Inferior parietal cortex (tissue), 1 donor: ENCODE results near the gene PTTG2.
"Not testable (repeated sequence)": the region's sequence is repeated elsewhere in the genome, so short reads cannot be mapped to it uniquely, and the experiment has no call there.

Experiments used
- DNase-seq: peaks from one replicate; pipeline ENCODE4 v3.0.0-alpha.2; 2016; ENCODE audit errors: extremely low spot score

Gene PTTG2

DNA sequence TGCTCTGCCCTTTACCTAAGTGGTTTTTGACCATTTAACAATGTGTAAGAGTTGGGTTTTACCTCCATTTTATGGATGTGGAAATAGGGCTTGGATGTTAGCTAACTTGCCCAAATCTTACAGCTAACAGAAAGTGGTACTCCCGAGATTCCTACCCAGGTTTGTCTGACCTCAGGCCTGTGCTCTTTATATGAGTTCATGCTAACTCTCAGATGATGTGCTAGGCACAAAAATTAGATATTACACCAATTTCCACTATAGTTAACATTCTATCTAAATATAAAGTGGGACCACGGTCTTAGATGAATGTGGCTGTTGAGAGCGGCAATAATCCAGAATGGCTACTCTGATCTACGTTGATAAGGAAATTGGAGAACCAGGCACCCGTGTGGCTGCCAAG is at the start of gene PTTG2:
Gene PTTG2 (plus strand): TSS at position 301 of the 400 bp plus-strand sequence. CDS start 37 bp downstream, at position 338.
- DNase-seq, result no peak

DNA sequence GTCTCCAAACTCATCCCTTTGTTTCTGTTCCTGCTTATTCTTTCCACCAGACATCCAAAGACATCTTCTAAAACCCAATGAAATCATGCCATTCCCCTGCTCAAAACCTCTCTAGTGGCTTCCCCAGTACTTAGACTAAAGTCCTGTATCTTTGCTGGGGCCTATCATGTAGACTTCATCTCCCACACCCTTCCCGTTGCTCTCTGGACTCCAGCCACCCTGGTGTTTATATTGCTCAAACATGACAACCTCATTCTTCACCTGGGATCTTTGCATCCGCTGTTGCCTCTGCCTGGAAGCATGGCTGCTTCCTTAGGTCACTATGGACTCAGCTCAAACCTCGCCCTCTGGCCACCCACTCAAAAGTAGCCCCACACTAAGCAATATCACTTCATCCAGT is 45.7 kb upstream of the PTTG2 start:
- no peak for DNase-seq

DNA sequence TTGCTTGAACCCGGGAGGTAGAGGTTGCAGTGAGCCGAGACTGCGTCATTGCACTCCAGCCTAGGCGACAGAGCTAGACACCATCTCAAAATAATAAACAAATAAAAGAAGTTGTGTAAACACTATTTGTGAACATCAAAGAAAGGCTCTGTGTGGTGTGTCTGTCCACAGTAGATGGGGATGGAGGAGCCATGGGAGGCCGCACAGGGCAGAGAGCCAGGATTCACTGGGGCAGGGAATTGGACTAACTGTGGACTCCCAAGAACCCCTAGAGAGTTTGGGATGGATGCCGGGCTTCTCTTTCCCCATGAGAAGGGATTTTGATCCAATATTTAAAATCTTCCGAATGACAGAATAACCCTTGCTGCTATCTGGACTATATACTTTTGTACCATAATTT is 42.8 kb upstream of the PTTG2 start:
- DNase-seq, result no peak

DNA sequence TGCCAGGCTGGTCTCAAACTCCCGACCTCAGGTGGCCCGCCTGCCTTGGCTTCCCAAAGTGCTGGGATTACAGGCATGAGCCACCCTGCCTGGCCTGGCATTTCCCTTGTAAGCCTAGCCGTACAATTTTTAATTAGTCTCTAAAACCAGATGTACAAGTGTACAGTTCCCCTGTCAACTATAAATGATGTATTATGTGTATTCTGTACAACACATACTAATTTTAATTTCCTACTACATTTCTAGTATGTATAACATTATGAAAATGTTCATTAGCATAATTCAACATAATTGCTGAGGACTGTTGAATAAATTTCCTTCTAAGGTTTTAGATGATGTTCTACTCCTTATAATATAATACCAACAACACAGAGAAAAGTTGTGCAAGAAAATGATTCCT is 41.5 kb upstream of the PTTG2 start:
- DNase-seq, result no peak

DNA sequence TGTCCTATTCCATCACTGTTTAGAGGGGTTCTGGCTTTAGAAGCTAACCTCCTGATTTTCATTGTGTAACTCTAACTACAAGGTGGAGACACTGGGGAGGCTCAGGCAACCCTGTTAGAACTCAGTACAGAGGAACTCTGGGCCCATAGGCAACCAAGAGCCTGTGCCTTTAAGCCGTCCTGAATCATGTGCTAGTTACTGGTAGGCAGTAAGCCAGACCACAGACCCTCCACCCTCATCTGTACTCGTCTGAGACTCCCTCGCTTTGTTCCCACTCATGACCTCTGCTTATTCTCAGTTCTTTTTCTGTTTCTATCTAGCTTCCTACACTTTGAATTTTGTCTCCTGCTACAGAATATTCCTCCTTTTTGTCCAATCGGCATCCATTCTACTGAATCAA is 37.9 kb upstream of the PTTG2 start:
- DNase-seq, result no peak

DNA sequence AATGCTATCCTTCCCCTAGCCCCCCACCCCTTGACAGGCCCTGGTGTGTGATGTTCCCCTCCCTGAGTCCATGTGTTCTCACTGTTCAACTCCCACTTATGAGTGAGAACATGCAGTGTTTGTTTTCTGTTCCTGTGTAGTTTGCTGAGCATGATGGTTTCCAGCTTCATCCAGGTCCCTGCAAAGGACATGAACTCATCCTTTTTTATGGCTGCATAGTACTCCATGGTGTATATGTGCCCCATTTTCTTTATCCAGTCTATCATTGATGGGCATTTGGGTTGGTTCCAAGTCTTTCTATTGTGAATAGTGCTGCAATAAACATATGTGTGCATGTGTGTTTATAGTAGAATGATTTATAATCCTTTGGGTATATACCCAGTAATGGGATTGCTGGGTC is 37.1 kb upstream of the PTTG2 start:
- DNase-seq, result not testable (repeated sequence)

DNA sequence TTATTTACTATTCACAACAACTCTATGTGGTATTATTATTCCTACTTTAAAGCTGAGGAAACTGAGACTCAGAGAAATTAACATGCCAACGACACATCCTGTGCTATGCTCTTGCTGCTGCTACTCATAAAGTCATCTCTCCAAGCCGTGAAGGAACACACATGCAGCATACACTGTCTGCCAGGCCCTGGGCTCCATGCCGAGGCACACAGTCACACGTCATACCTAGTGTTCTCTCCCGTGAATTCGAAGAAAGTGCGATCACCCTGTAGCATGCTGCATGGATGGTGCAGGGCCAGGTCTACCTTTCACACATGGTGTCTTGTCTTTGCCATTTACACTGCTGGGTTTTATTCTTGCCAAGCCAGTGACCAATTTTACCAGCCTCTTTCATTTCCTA is 35.3 kb upstream of the PTTG2 start:
- no peak for DNase-seq

DNA sequence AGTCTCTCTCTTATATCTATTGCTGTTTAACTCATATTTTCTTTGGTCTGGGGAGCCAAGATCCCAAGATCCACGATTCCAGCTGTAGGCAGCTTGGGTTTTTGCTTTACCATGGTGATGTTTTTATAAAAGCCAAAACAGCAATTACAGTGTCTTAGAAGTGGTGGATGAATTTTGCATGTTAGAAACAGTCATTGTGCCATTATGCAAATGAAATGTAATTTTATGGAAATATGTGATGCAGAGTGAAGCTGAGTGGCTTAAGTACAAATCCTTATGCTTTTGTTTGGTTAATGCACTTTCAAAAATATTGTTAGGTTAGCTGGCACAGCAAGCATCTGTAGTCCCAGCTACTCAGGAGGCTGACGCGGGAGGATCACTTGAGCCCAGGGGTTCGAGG is 32.8 kb upstream of the PTTG2 start:
- DNase-seq, result no peak

DNA sequence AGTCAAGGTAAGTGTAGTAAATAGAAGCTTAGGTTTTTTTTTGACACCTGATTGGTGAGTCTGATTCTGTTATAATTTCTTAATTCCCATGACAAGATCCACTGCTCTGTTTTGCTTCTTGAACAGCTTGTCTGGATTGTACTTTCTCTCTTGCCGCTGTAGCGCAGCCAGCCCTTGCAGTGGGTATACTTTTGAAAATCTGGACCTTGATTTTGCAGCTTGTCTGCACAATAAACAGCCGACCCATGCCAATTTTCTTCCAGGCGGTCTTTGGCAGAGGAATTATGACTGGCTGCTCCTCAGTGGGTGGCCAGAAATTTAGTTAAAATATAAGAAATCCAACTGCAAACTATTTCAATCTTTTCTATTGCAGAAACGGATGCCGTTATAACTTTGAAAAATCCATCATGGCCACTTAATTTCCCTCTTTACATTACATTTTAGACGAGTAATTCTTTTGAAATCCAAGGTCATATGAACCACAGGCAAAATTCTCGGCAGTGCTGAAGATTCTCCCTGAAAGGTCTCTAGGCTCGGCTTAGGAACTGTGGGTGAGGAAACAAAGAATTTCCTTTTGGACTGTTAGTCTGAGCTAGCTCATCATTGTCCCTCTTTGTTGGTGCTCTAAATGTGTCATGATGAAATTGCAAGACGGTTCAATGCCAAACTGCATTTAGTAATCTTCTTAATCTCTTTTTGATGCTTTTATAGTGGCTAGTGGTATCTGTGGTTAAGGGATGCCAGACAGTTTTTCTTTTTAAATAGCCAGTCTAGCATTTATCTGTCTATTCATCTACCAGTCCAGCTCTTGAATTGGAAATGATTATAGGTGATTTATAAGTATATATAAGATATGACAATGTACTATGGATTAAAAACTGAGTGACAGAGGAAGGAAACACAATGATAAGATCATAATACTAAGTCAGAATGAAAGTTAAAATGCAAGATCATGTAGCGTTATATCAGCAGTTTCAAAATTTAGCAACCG is 31.5 kb upstream of the PTTG2 start:
- DNase-seq, result no peak

DNA sequence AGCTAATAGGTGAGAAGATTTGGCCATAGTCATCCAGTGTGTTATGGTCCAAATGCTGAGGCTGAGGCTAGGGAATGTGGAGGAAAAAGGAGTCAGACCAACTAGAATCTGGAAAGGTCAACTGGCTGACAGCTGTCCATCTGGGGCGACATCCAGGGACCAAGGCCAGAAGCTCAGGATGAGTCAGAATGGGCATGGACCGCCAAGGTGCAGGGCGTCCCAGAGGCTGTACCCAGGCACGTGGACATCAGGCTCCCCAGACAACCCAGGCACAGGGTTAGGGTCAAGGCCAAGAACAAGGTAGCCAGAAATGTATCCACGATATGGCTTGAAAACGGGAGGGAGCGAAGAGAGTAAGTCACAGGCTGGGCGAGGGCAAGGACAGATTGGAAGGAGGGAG is 26.1 kb upstream of the PTTG2 start:
- no peak for DNase-seq

DNA sequence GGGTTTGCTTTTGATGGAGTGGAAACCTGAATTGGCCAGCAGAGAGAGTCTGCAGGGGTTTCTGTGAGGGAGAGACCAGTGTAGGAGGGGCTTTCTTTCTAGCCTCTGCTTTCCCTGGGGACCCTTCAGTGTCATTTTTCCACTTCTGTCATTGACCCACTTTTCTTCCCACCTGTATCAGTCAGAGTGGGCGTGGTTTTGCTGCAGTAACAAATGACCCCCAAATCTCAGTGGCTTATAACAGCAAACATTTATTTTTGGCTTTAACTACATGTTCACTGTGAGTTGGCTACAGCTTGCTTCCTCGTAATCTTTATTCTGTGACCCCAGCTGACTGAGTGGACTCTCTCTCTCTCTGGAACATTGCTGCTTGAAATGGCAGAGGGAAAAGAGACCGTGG is 25.6 kb upstream of the PTTG2 start:
- DNase-seq, result no peak

DNA sequence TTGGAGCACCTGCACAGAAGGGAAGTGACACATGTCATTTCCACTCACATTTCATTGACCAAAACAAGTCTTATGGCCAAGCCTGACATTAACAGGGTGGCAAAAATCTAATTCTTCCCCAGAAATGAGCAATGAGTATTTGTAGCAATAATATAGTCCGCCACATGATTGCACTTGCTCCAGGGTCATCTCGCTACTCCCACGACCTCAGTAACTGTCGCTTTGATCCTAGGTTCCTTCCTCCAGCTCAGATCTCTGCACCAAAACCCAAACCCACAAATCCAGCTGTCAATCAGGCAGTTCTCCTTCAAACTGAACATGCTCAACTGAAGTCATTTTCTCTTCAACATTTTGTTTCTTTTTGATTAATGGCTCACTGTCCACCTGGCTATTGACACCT is 25.2 kb upstream of the PTTG2 start:
- no peak for DNase-seq

DNA sequence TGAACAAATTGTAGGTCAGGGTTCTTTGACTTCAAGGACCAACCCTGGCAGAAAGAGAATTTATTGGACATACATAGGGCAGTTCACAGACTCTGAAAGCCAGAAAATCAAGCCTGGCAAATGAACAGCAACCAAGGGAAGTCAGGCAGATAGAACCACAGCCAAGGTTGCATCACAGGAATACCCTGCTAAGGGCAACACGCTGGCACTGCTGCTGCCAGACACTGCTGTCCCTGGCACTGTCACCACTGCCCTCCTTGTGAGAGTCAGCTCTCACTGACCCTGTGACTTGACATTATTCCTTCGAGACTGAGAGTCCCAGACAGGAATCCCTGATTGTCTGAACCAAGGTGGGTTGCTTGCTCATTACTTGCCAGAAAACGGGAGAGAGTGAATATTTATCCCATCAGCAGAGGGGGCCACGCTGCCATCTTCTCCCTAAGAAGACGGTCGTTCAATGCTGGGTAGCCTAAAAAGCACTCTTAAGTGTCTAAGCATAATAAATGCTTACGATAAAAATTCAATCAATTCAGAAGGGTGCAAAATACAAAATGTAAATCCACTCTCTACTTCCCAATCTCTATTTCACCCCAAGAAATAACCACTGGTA is 23.2 kb upstream of the PTTG2 start:
- DNase-seq, result no peak

DNA sequence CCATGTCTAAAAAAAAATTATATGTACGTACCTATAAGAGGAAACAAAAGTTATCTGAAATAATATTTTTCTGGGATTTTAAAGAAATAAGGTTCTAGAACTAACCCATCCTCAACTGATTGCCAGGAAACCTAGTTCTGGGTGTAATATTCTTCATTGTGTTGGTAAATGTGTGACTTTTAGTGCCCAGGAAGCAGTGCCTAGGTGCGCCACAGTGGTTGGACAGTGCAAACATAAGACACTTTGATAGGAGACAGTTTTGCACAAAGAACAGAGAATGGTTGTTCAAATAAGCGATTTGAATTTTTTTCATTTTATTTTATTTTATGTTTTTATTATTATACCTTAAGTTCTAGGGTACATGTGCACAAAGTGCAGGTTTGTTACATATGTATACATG is 22.0 kb upstream of the PTTG2 start:
- no peak for DNase-seq

DNA sequence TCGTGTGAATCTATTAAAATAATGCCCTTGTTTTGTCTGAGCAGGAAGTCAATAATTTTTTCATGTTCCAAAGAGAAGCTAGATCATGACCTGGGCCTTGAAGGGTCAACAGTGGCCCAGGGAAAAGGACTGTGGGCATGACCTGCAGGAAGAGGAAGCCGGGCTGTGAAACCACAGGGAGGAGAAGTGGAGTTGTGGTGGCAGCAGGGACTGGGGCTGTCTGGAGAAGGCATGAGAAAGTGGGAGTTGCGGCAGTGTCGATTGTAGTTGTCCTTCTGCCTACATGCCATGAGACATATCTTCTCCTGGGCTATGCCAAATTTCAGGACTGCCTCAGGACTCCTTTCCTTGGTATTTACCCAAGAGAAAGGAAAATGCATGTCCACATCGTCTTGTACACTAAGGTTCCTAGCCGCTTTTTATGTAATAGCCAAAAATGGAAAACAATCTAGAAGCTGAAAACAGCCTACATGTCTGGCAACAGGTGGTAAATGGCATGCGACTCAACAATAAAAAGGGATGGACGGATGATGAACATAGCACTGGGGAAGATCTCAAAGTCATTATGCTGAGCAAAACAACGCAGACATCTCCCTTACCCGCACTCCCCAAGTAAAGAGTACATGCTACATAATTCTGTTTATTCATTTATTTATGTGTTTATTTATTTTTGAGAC is 13.6 kb upstream of the PTTG2 start:
- no peak for DNase-seq

DNA sequence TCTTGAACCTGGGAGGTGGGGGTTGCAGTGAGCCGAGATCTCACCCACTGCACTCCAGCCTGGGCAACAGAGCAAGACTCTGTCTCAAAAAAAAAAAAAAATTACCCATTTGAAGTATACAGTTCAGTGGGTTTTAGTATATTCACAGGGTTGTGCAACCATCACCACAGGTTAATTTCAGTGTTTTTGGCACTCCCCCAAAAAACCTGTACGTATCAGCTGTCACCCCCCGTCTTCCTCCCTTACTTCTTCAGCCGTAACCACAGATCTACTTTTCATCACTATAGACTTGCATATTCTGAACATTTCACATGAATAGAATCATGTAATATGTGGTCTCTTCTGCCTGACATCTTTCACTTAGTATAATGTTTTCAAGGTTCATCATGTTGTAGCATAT is 11.7 kb upstream of the PTTG2 start:
- no peak for DNase-seq

DNA sequence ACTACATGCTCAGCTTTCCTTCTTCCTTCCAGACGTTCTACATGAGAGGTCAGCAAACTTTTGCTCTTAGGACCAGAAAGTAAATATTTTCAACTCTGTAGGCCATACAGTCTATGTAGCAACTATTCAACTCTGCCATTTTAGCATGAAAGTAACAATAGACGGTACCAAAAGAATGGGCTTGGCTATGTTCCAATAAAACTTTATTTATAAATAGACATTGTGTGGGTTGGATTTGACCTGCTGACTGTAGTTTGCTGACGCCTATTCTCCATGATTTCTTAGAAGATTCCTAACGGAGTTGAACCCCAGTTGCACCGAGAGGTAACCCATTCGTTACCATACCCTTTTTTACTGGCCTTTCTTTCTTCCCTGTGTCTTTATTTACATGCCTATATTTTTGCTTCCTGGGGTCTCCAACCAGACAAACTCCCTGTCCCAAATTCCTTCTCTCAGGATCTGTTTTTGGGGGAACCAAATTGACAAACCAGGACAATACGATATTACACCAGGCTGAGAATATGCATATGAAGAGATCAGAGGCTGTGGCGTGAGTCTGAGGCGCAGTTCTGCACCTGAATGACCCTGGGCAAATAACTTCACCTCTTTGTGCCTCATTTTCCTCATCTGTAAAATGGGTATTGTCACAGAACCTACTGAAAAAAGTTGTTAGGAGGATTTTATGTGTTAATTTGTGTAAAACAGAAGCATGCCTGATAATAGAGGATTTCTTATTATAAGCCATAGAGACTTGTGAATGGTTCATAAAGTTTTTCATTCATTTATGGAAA is 10.4 kb upstream of the PTTG2 start:
- no peak for DNase-seq

DNA sequence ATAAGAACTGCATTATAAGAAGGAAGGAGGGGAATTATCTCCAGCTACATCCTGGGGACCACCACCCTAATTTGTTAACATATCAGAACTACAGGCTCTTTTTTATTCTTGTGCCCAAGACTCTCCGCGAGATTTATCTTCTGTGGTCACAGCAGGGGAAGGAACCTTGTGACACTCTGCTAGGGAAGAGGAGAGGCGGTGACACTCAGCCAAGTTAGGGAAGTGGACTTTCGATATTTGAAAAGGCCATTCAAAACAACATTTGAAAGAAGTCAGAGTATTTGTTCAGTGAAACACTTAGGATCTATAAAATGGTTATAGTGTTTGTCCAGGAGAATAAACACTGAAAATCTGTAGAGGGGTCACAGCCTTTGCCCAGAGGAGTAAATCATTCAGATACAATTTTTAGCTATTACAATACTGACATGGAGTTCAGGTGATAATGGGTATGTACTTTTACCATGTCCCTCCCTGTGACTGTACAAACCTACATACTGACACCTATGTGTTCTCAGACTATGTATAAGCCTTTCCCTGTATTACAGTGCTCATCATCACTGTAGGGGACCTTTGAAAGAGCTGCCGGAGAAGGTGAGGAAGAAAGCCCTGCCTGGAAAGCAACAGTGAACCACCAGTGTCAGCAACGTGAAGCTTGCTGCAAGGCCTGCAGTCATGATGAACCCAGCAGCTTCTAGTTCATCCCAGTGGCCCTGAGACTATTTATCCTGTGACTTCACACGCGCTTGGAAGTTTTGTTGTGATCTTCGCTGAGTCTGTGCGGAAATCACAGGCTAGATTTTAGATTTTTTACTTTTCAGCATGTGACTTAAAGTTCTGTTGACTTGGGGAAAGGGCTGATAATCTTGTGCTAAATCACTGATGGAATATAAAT is 8.5 kb upstream of the PTTG2 start:
- DNase-seq, result no peak

DNA sequence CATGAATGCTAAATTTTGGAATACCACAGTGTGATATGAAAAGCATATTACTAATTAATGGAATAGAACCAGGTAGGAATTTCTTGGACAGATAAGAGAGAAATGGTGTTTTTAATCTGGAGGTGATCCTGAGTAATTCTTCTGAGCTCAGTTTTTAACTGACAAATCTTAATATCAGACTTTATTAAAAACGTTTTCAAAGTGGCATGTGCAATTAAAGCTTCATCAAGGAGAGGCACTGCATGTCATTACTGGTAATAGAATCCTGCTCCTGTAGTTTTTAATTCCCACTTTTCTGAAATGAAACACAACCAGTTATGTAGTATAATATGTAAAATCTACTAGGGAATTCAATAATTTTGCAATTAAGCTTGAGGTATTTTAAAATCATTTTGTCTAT is 7.0 kb upstream of the PTTG2 start:
- DNase-seq, result no peak

DNA sequence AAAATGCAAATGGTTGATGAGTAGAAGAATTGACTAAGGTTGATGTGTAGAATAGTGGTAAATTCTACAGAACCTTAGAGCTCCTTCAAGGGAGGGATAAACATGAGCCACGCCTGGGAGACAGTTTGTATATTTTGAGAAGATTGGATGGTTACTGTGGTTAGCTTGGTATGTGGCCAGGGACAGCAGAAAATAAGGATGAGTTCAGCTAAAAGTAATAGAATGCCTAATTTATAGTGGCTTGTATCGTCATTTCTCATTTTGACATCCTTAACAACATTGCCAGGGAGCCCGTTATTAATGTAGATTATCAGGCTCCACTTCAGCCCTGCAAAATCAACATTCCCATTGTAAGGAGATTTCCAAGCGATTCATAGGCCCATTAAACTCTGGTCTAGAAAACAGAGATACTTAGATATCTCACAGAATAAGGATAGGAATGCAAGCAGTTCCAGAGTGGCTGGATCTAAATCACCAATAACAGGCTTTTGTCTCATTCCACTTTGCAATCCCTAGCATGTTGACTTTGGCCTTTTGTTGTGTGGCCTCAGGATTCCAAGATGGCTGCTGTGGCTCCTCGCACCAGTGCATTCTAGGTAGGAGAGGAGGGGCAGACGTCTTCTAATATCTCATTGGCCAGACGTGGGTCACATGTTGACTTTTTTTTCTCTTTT is 6.4 kb upstream of the PTTG2 start:
- no peak for DNase-seq
